ENCODE results near the gene RELA. TPM values are rescaled to one million over a fixed set of nuclear protein-coding genes. Genes with fewer than 3 reads are reported as not detected.

The RELA gene
- total and polyA plus RNA-seq, 2 of the 13 experiments (the other 11 are each of a cell fraction or from before 2014, with no cell fraction given), result 21.4 to 40.5 TPM

GRCh38 chr11:65711785-65712632 lies 49.3 kb upstream of the RELA start, which contains the start of gene KAT5 (continued):
- TF ChIP-seq ZNF142 (CRISPR knock-in tag; IDR thresholded peaks at IDR 0.05), result peak; percentile 88
- TF ChIP-seq NR2F1 (CRISPR knock-in tag; IDR thresholded peaks at IDR 0.05), result no peak
- TF ChIP-seq ZSCAN12 (CRISPR knock-in tag; IDR thresholded peaks at IDR 0.05), result peak; percentile 52; the same call in 1 of the 2 replicates
- TF ChIP-seq THYN1 (CRISPR knock-in tag; IDR thresholded peaks at IDR 0.05; ENCODE audit: borderline replicate concordance, low read depth), result no peak
- peak; percentile 86 for TF ChIP-seq KLF15 (CRISPR knock-in tag; IDR thresholded peaks at IDR 0.05; ENCODE audit: borderline replicate concordance)
- peak; percentile 98 for TF ChIP-seq ZNF816 (CRISPR knock-in tag; IDR thresholded peaks at IDR 0.05; ENCODE audit: borderline replicate concordance)
- TF ChIP-seq TERF1 (CRISPR knock-in tag; IDR thresholded peaks at IDR 0.05), result peak; percentile 75; the same call in 1 of the 2 replicates
- 0 out of 2 replicates have a peak, but pooled peaks have one; percentile 43 for TF ChIP-seq THAP8 (CRISPR knock-in tag; IDR thresholded peaks at IDR 0.05; ENCODE audit: borderline replicate concordance)

All from HepG2 (cell line).